ENCODE results near the gene SMIM8. TPM values are rescaled to one million over a fixed set of nuclear protein-coding genes. Genes with fewer than 3 reads are reported as not detected.

The SMIM8 gene
- total and polyA plus RNA-seq, 2 experiments from 2014 or later = 11.4 to 23.5 TPM

- Histone ChIP-seq H3K79me2 (replicated peaks; ENCODE audit: insufficient read depth) (no peaks in the 10 kb centered on the region), H3K4me1 (ENCODE audit: insufficient read depth) (no peaks in the 10 kb centered on the region), H3K9me2 (ENCODE audit: insufficient read depth) (0 out of 2 replicates have a peak, but pooled peaks cover 9% of the 10 kb centered on the region), H3K27ac (ENCODE audit: low read depth) (no peak overlapping the region), H2AFZ (no peak overlapping the region), H3K27me3 (ENCODE audit: insufficient read depth) (no peaks in the 10 kb centered on the region), H4K20me1 (replicated peaks; ENCODE audit: insufficient read depth) (no peaks in the 10 kb centered on the region), H3K36me3 (ENCODE audit: insufficient read depth) (no peaks in the 10 kb centered on the region), H3K4me3 (no peak overlapping the region), H3F3A (replicated peaks; ENCODE audit: low read depth) (no peaks in the 10 kb centered on the region), H3K4me2 (no peak overlapping the region)
- H3K4me1 Mint-ChIP-seq = no peaks in the 10 kb centered on the region
- H3K27me3 Mint-ChIP-seq (ENCODE audit: insufficient read depth, low read depth, poor library complexity) = no peaks in the 10 kb centered on the region
- no peak for ATAC-seq
- H3K36me3 Mint-ChIP-seq (ENCODE audit: low read depth) = no peaks in the 10 kb centered on the region; the same call in 2 of the 3 replicates
- H3K9me3 Mint-ChIP-seq = no peaks in the 10 kb centered on the region
- TF ChIP-seq NANOG (IDR thresholded peaks at IDR 0.05; ENCODE audit: borderline replicate concordance) = no peak
- no peak for TF ChIP-seq JUNB (IDR thresholded peaks at IDR 0.05; ENCODE audit: unreplicated experiment)
- no peak for TF ChIP-seq ZNF331 (CRISPR knock-in tag; IDR thresholded peaks at IDR 0.05; ENCODE audit: low read depth)
- no peak for TF ChIP-seq ZNF114 (CRISPR knock-in tag; IDR thresholded peaks at IDR 0.05)
- TF ChIP-seq EZH2phosphoT487 (IDR thresholded peaks at IDR 0.05; ENCODE audit: unreplicated experiment) = no peak
- TF ChIP-seq ETS1 (IDR thresholded peaks at IDR 0.05) = no peak
- TF ChIP-seq ZNF462 (CRISPR knock-in tag; IDR thresholded peaks at IDR 0.05) = no peak
- no peak for TF ChIP-seq CREB1 (CRISPR knock-in tag; IDR thresholded peaks at IDR 0.05; ENCODE audit: low read depth)
- no peak for TF ChIP-seq POLR2AphosphoS5 (IDR thresholded peaks at IDR 0.05; ENCODE audit: low read depth)
- TF ChIP-seq, protein P1, sequence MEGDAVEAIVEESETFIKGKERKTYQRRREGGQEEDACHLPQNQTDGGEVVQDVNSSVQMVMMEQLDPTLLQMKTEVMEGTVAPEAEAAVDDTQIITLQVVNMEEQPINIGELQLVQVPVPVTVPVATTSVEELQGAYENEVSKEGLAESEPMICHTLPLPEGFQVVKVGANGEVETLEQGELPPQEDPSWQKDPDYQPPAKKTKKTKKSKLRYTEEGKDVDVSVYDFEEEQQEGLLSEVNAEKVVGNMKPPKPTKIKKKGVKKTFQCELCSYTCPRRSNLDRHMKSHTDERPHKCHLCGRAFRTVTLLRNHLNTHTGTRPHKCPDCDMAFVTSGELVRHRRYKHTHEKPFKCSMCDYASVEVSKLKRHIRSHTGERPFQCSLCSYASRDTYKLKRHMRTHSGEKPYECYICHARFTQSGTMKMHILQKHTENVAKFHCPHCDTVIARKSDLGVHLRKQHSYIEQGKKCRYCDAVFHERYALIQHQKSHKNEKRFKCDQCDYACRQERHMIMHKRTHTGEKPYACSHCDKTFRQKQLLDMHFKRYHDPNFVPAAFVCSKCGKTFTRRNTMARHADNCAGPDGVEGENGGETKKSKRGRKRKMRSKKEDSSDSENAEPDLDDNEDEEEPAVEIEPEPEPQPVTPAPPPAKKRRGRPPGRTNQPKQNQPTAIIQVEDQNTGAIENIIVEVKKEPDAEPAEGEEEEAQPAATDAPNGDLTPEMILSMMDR (conservative IDR thresholded peaks at IDR 0.05; ENCODE audit: low read depth in 2 of 2) = no peak
- TF ChIP-seq REST (IDR thresholded peaks at IDR 0.05; ENCODE audit: unreplicated experiment) = no peak
- no peak for TF ChIP-seq EZH2 (IDR thresholded peaks at IDR 0.05; ENCODE audit: low read depth, unreplicated experiment)
- TF ChIP-seq STAT1 (IDR thresholded peaks at IDR 0.05; ENCODE audit: unreplicated experiment) = no peak
- H3K27ac Mint-ChIP-seq = no peak overlapping the region
- no peak overlapping the region for H3K4me3 Mint-ChIP-seq
- no peak for DNase-seq (ENCODE audit: low spot score)
Measured at GRCh38 chr6:87274660-87275274, 47.6 kb upstream of the SMIM8 start.

Measured in GM23338 (cell line).